NT2/D1 (cell line): Measurements from ENCODE around the gene SNCG.

Source experiments
- DNase-seq: peaks from one replicate; pipeline ENCODE4 v3.0.0-alpha.2; 2011; ENCODE audit warnings: low read depth, low spot score
- H3K27me3 ChIP-seq: 2 replicates; pipeline ENCODE4 v1.6.0; 2011; ENCODE audit warnings: mild to moderate bottlenecking; ENCODE audit not compliant: insufficient read length, insufficient read depth
- H3K36me3 ChIP-seq: 2 replicates; pipeline ENCODE4 v1.6.1; 2011; ENCODE audit warnings: mild to moderate bottlenecking, low read length, mixed read lengths; ENCODE audit not compliant: insufficient read depth, insufficient read length
- H3K4me1 ChIP-seq: 2 replicates; pipeline ENCODE4 v1.5.1; 2011; ENCODE audit not compliant: insufficient read depth, insufficient read length
- H3K4me3 ChIP-seq: 2 replicates; pipeline ENCODE4 v1.5.1; 2011; ENCODE audit warnings: low read depth; ENCODE audit not compliant: insufficient read length
- H3K9ac ChIP-seq: 2 replicates; pipeline ENCODE4 v1.6.0; 2011; ENCODE audit warnings: low read depth; ENCODE audit not compliant: insufficient read length
- H3K9me3 ChIP-seq: 2 replicates; pipeline ENCODE4 v1.5.1; 2011; ENCODE audit warnings: mild to moderate bottlenecking, low read length; ENCODE audit not compliant: insufficient read depth
- SUZ12 ChIP-seq: IDR thresholded peaks from 2 replicates; pipeline ENCODE4 v1.6.1; 2011; ENCODE audit not compliant: insufficient read length, insufficient read depth; ENCODE audit errors: extremely low read depth
- YY1 ChIP-seq: IDR thresholded peaks from 2 replicates; pipeline ENCODE4 v1.6.1; 2011; ENCODE audit not compliant: insufficient read length, insufficient read depth
- ZNF274 ChIP-seq: IDR thresholded peaks from 2 replicates; pipeline ENCODE4 v1.6.1; 2011; ENCODE audit warnings: mild to moderate bottlenecking, low read depth, low read length

The SNCG gene

GRCh38 chr10:86954681-86955500 is 3.5 kb upstream of the SNCG start:
- Histone ChIP-seq H3K27me3 (no peaks in the 10 kb centered on the region), H3K4me1 (peaks cover 46% of the 10 kb centered on the region), H3K36me3 (no peaks in the 10 kb centered on the region), H3K4me3 (peak overlapping the region; percentile 1), H3K9ac (peak overlapping the region; percentile 74), H3K9me3 (peaks cover 20% of the 10 kb centered on the region; the same call in 1 of the 2 replicates)
- no peak for TF ChIP-seq SUZ12
- no peak for TF ChIP-seq ZNF274
- TF ChIP-seq YY1: no peak
- no peak for DNase-seq

GRCh38 chr10:86955501-86956194 is 2.8 kb upstream of the SNCG start:
- no peaks in the 10 kb centered on the region for H3K36me3 ChIP-seq
- peak overlapping the region; percentile 74 for H3K9ac ChIP-seq
- peaks cover 20% of the 10 kb centered on the region; the same call in 1 of the 2 replicates for H3K9me3 ChIP-seq
- peaks cover 52% of the 10 kb centered on the region for H3K4me1 ChIP-seq
- H3K27me3 ChIP-seq: no peaks in the 10 kb centered on the region
- no peak for DNase-seq
- H3K4me3 ChIP-seq: no peak overlapping the region
- no peak for TF ChIP-seq YY1
- TF ChIP-seq ZNF274: no peak
- no peak for TF ChIP-seq SUZ12

DNA sequence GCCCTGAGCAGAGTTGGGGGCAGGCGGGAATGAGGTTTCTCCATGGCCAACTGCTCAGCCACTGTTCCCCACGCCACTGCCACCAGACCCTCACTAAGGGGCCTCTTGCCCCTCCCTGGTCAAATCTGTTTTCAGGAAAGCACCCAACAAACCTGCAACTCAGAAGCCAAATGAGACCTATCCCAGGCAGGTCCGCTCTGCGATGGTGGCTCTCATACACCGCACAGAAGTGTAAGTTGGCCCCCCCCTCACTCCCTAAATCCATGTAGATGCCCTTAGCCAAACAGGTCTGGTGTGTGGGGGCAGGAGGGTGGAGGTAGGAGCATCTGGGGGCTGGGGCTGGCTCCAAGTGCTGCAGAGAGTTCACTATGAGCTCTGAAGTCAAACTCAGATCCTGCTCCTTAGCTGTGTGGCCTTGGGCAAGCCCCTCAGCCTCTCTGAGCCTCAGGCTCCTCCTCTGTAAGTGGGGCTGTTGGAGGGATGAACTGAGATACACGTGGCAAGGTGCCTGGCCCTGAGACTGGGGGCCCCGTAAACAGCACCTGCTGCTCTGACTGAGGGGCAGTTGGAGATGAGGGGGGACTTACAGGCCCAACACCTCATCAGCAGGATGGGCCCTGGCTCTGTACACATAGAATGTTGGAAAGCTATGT is 2.1 kb upstream of the SNCG start:
- Histone ChIP-seq H3K9me3 (peaks cover 17% of the 10 kb centered on the region; the same call in 1 of the 2 replicates), H3K4me1 (peaks cover 58% of the 10 kb centered on the region)

DNA sequence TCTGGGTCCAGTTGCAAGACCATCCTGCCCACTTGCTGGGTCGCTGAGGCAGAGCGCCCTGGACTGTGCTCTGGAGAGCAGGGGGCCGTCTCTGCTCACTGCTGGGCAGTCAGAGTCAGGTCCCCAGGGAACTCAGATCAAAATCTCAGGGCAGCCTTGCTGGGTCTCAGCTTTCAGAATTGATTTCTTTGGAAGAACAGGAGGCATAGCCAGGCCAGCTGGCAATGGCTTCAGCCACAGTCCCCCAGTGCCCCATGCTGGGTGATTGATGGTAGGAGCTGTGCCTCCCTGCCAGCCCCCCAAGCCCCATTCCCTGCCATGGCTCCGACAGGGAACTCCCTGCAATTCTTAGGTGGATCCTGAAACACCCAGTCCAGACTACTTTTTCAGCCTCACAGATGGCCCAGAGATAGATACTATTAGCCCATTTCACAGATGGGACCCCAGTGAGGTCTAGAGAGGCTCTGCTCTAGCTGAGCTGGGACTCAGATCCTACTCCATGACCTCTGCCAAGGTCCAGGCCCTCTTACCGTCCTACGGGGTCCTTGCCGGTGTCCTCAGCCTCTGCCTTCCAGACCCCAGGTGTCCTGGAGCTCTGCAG is 1.5 kb upstream of the SNCG start:
- Histone ChIP-seq H3K36me3 (no peaks in the 10 kb centered on the region), H3K9me3 (peaks cover 11% of the 10 kb centered on the region; the same call in 1 of the 2 replicates), H3K27me3 (no peaks in the 10 kb centered on the region), H3K4me3 (no peak overlapping the region), H3K9ac (no peak overlapping the region), H3K4me1 (peaks cover 64% of the 10 kb centered on the region)
- TF ChIP-seq ZNF274 (no peak), SUZ12 (no peak), YY1 (no peak)
- no peak for DNase-seq

More for the DNA sequence above, 2.1 kb upstream of the SNCG start:
- Histone ChIP-seq H3K9ac (no peak overlapping the region), H3K27me3 (no peaks in the 10 kb centered on the region), H3K36me3 (no peaks in the 10 kb centered on the region), H3K4me3 (no peak overlapping the region)
- no peak for TF ChIP-seq SUZ12
- TF ChIP-seq ZNF274: no peak
- no peak for TF ChIP-seq YY1
- no peak for DNase-seq

GRCh38 chr10:86957471-86958115 is 806 bp upstream of the SNCG start, which contains the start of gene MMRN2:
Gene MMRN2, minus strand, starts transcription at chr10:86957615. Its CDS starts 74 bp downstream, at chr10:86957541.
- peaks cover 67% of the 10 kb centered on the region for H3K4me1 ChIP-seq

GRCh38 chr10:86958901-86959736 is 720 bp downstream of the SNCG start:
- H3K9ac ChIP-seq: peak overlapping the region; percentile 64
- TF ChIP-seq ZNF274 (no peak), SUZ12 (no peak), YY1 (no peak)
- no peaks in the 10 kb centered on the region for H3K9me3 ChIP-seq
- no peak for DNase-seq
- no peak overlapping the region for H3K4me3 ChIP-seq
- no peaks in the 10 kb centered on the region for H3K36me3 ChIP-seq
- no peaks in the 10 kb centered on the region for H3K27me3 ChIP-seq
- H3K4me1 ChIP-seq: peaks cover 63% of the 10 kb centered on the region

More at GRCh38 chr10:86957471-86958115, 806 bp upstream of the SNCG start, which contains the start of gene MMRN2:
- TF ChIP-seq ZNF274 (no peak), YY1 (no peak), SUZ12 (no peak)
- no peak for DNase-seq
- Histone ChIP-seq H3K4me3 (no peak within 1 kb of the TSS), H3K27me3 (no peaks in the 10 kb centered on the region), H3K36me3 (no peaks in the 10 kb centered on the region), H3K9me3 (peaks cover 4% of the 10 kb centered on the region; the same call in 1 of the 2 replicates), H3K9ac (no peak within 1 kb of the TSS)
